ENCODE data around the gene BYSL. TPM values are rescaled to one million over a fixed set of nuclear protein-coding genes. Genes with fewer than 3 reads are reported as not detected.

BYSL gene
- total and polyA plus RNA-seq, 2 donors, result 7.8 to 13.0 TPM

DNA sequence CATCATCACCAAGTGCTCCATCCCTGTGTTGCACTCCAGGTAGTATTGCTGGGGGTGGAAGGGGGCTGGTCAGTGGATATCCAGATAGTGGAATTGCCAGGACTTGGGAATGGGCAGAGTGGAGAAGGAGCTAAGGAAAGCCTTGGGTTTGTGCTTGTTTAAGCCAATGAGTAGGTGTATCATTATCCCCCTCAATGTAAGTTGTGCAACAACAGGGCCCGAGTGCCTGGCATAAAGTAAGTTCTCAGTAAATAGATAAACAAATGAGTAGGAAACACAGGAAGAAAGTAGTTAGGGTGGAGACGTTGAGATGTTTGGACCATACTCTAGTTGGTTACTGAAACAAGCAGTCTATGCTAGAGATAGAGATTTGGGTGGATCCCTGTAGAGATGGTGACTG is 10.5 kb downstream of the BYSL start:
- DNase-seq (ENCODE audit: low read depth in 6 of 9, low spot score in 9 of 9), result no peak
- H3K27ac ChIP-seq (ENCODE audit: low read depth in 1 of 2, low read length in 1 of 2), result no peak overlapping the region
- H3K9me3 ChIP-seq (ENCODE audit: control insufficient read depth in 2 of 2, insufficient read depth in 1 of 2, low read length in 1 of 2), result no peaks in the 10 kb centered on the region
- no peaks in the 10 kb centered on the region for H3K27me3 ChIP-seq (ENCODE audit: control insufficient read depth in 2 of 2, insufficient read depth in 1 of 2, low read length in 1 of 2)
- peaks cover 14 to 26% of the 10 kb centered on the region in 2 donors for H3K4me1 ChIP-seq (ENCODE audit: control insufficient read depth in 2 of 2, insufficient read depth in 2 of 2, low read length in 2 of 2)
- WGBS, result 96% methylated on average over 2 of the region's 2 CpGs
- H3K4me3 ChIP-seq (ENCODE audit: low read length in 2 of 2), result no peak overlapping the region
- H3K36me3 ChIP-seq (ENCODE audit: control insufficient read depth in 2 of 2, insufficient read depth in 2 of 2, low read length in 1 of 2), result peaks cover 91 to 99% of the 10 kb centered on the region in 2 donors

- Histone ChIP-seq H3K4me3 (ENCODE audit: low read length in 2 of 2) (no peak overlapping the region), H3K27ac (ENCODE audit: low read depth in 1 of 2, low read length in 1 of 2) (no peak overlapping the region), H3K36me3 (ENCODE audit: control insufficient read depth in 2 of 2, insufficient read depth in 2 of 2, low read length in 1 of 2) (peaks cover 91 to 100% of the 10 kb centered on the region in 2 donors), H3K4me1 (ENCODE audit: control insufficient read depth in 2 of 2, insufficient read depth in 2 of 2, low read length in 2 of 2) (peaks cover 19 to 31% of the 10 kb centered on the region in 2 donors), H3K9me3 (ENCODE audit: control insufficient read depth in 2 of 2, insufficient read depth in 1 of 2, low read length in 1 of 2) (no peaks in the 10 kb centered on the region), H3K27me3 (ENCODE audit: control insufficient read depth in 2 of 2, insufficient read depth in 1 of 2, low read length in 1 of 2) (no peaks in the 10 kb centered on the region)
- WGBS, result 97% methylated on average over 15 of the region's 15 CpGs
- no peak for DNase-seq (ENCODE audit: low read depth in 6 of 9, low spot score in 9 of 9)
Measured at GRCh38 chr6:41932378-41932777, 11.1 kb downstream of the BYSL start.

GRCh38 chr6:41934278-41935192 is 13.2 kb downstream of the BYSL start:
- WGBS, result 94% methylated on average over 7 of the region's 7 CpGs
- Histone ChIP-seq H3K36me3 (ENCODE audit: control insufficient read depth in 2 of 2, insufficient read depth in 2 of 2, low read length in 1 of 2) (peaks cover 89 to 100% of the 10 kb centered on the region in 2 donors), H3K4me3 (ENCODE audit: low read length in 2 of 2) (no peak overlapping the region), H3K27me3 (ENCODE audit: control insufficient read depth in 2 of 2, insufficient read depth in 1 of 2, low read length in 1 of 2) (no peaks in the 10 kb centered on the region), H3K4me1 (ENCODE audit: control insufficient read depth in 2 of 2, insufficient read depth in 2 of 2, low read length in 2 of 2) (peaks cover 39 to 53% of the 10 kb centered on the region in 2 donors), H3K9me3 (ENCODE audit: control insufficient read depth in 2 of 2, insufficient read depth in 1 of 2, low read length in 1 of 2) (no peaks in the 10 kb centered on the region), H3K27ac (ENCODE audit: low read depth in 1 of 2, low read length in 1 of 2) (peak overlapping the region; percentile 50 to 93)
- DNase-seq (ENCODE audit: low read depth in 6 of 9, low spot score in 9 of 9), result no peak

GRCh38 chr6:41935193-41935574 is 13.9 kb downstream of the BYSL start:
- peaks cover 46 to 59% of the 10 kb centered on the region in 2 donors for H3K4me1 ChIP-seq (ENCODE audit: control insufficient read depth in 2 of 2, insufficient read depth in 2 of 2, low read length in 2 of 2)
- H3K27me3 ChIP-seq (ENCODE audit: control insufficient read depth in 2 of 2, insufficient read depth in 1 of 2, low read length in 1 of 2), result no peaks in the 10 kb centered on the region
- H3K4me3 ChIP-seq (ENCODE audit: low read length in 2 of 2), result peak overlapping the region in 1 of 2 donors; percentile 99
- WGBS, result 10% methylated on average over 1 of the region's 1 CpG
- peak in 2 of 9 donors; percentile 26 to 55 for DNase-seq (ENCODE audit: low read depth in 6 of 9, low spot score in 9 of 9)
- H3K36me3 ChIP-seq (ENCODE audit: control insufficient read depth in 2 of 2, insufficient read depth in 2 of 2, low read length in 1 of 2), result peaks cover 89 to 100% of the 10 kb centered on the region in 2 donors
- no peaks in the 10 kb centered on the region for H3K9me3 ChIP-seq (ENCODE audit: control insufficient read depth in 2 of 2, insufficient read depth in 1 of 2, low read length in 1 of 2)
- peak overlapping the region; percentile 50 to 93 for H3K27ac ChIP-seq (ENCODE audit: low read depth in 1 of 2, low read length in 1 of 2)

- DNase-seq (ENCODE audit: low read depth in 6 of 9, low spot score in 9 of 9), result no peak
- Histone ChIP-seq H3K9me3 (ENCODE audit: control insufficient read depth in 2 of 2, insufficient read depth in 1 of 2, low read length in 1 of 2) (no peaks in the 10 kb centered on the region), H3K27ac (ENCODE audit: low read depth in 1 of 2, low read length in 1 of 2) (peak overlapping the region; percentile 53 to 93), H3K36me3 (ENCODE audit: control insufficient read depth in 2 of 2, insufficient read depth in 2 of 2, low read length in 1 of 2) (peaks cover 87 to 98% of the 10 kb centered on the region in 2 donors), H3K4me3 (ENCODE audit: low read length in 2 of 2) (peak overlapping the region in 1 of 2 donors; percentile 99), H3K4me1 (ENCODE audit: control insufficient read depth in 2 of 2, insufficient read depth in 2 of 2, low read length in 2 of 2) (peaks cover 49 to 64% of the 10 kb centered on the region in 2 donors), H3K27me3 (ENCODE audit: control insufficient read depth in 2 of 2, insufficient read depth in 1 of 2, low read length in 1 of 2) (no peaks in the 10 kb centered on the region)
- WGBS, result 35% methylated on average over 8 of the region's 8 CpGs
Measured at GRCh38 chr6:41935685-41936072, 14.4 kb downstream of the BYSL start.

DNA sequence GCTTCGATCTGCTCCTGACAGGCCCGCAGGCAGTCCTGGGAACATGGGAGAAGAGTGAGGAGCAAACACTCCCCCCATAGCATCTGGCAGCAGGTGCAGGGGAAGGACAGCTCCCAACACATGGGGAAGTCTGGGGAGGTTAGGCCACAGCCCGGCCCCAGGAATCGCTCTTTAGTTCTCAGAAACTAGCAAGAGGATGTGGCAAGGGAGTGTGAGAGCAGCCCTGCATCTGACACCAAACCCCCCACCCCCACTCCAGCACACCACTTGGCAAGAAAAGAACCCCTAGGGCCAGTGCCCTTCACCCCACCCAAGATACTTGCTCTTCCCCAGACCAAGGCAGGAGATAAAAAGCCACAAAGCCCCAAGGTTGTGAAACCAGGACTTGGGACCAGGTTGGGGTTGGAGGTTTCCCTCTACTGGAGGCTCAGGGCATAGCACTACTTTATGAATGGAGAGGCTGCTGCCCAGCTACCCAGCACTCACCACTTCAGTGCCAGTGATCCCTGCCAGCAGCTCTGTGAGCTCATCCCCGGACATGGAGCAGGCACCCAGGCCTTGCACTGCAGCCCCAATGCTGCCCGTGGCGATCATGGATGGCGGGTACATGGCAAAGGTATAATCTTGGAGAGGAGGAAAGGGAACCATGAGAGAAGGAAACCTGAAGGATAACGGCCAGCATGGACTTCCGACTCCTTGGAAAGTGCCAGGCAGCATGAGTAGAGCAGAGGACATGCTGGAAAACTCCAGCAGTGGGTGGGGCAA is 15.0 kb downstream of the BYSL start:
- peak in 6 of 9 donors; percentile 65 to 88 (median 74) for DNase-seq (ENCODE audit: low read depth in 6 of 9, low spot score in 9 of 9)
- Histone ChIP-seq H3K27ac (ENCODE audit: low read depth in 1 of 2, low read length in 1 of 2) (peak overlapping the region; percentile 53 to 93), H3K9me3 (ENCODE audit: control insufficient read depth in 2 of 2, insufficient read depth in 1 of 2, low read length in 1 of 2) (no peaks in the 10 kb centered on the region), H3K27me3 (ENCODE audit: control insufficient read depth in 2 of 2, insufficient read depth in 1 of 2, low read length in 1 of 2) (no peaks in the 10 kb centered on the region), H3K4me1 (ENCODE audit: control insufficient read depth in 2 of 2, insufficient read depth in 2 of 2, low read length in 2 of 2) (peaks cover 49 to 65% of the 10 kb centered on the region in 2 donors), H3K4me3 (ENCODE audit: low read length in 2 of 2) (peak overlapping the region; percentile 11 to 99), H3K36me3 (ENCODE audit: control insufficient read depth in 2 of 2, insufficient read depth in 2 of 2, low read length in 1 of 2) (peaks cover 86 to 92% of the 10 kb centered on the region in 2 donors)
- 33% methylated on average over 10 of the region's 10 CpGs for WGBS

GRCh38 chr6:41937472-41937860 is 16.2 kb downstream of the BYSL start:
- no peaks in the 10 kb centered on the region for H3K27me3 ChIP-seq (ENCODE audit: control insufficient read depth in 2 of 2, insufficient read depth in 1 of 2, low read length in 1 of 2)
- peaks cover 52 to 72% of the 10 kb centered on the region in 2 donors for H3K4me1 ChIP-seq (ENCODE audit: control insufficient read depth in 2 of 2, insufficient read depth in 2 of 2, low read length in 2 of 2)
- 58% methylated on average over 2 of the region's 2 CpGs for WGBS
- no peak for DNase-seq (ENCODE audit: low read depth in 6 of 9, low spot score in 9 of 9)
- H3K36me3 ChIP-seq (ENCODE audit: control insufficient read depth in 2 of 2, insufficient read depth in 2 of 2, low read length in 1 of 2), result peaks cover 74 to 80% of the 10 kb centered on the region in 2 donors
- H3K27ac ChIP-seq (ENCODE audit: low read depth in 1 of 2, low read length in 1 of 2), result peak overlapping the region in 1 of 2 donors; percentile 93
- no peaks in the 10 kb centered on the region for H3K9me3 ChIP-seq (ENCODE audit: control insufficient read depth in 2 of 2, insufficient read depth in 1 of 2, low read length in 1 of 2)
- H3K4me3 ChIP-seq (ENCODE audit: low read length in 2 of 2), result peak overlapping the region; percentile 8 to 99

GRCh38 chr6:41937861-41938574 is 16.7 kb downstream of the BYSL start:
- Histone ChIP-seq H3K27ac (ENCODE audit: low read depth in 1 of 2, low read length in 1 of 2) (peak overlapping the region; percentile 62 to 93), H3K4me1 (ENCODE audit: control insufficient read depth in 2 of 2, insufficient read depth in 2 of 2, low read length in 2 of 2) (peaks cover 54 to 74% of the 10 kb centered on the region in 2 donors), H3K4me3 (ENCODE audit: low read length in 2 of 2) (peak overlapping the region; percentile 62 to 99), H3K9me3 (ENCODE audit: control insufficient read depth in 2 of 2, insufficient read depth in 1 of 2, low read length in 1 of 2) (no peaks in the 10 kb centered on the region), H3K36me3 (ENCODE audit: control insufficient read depth in 2 of 2, insufficient read depth in 2 of 2, low read length in 1 of 2) (peaks cover 68 to 74% of the 10 kb centered on the region in 2 donors), H3K27me3 (ENCODE audit: control insufficient read depth in 2 of 2, insufficient read depth in 1 of 2, low read length in 1 of 2) (no peaks in the 10 kb centered on the region)
- 7% methylated on average over 4 of the region's 4 CpGs for WGBS
- DNase-seq (ENCODE audit: low read depth in 6 of 9, low spot score in 9 of 9), result peak in 4 of 9 donors; percentile 26 to 75 (median 40)
